HG03442 (cell line): ENCODE data around the gene RAB3GAP1.
"Not testable (repeated sequence)": the region's sequence is repeated elsewhere in the genome, so short reads cannot be mapped to it uniquely, and the experiment has no call there.

Experiments
- ATAC-seq: cut with Tn5 transposase; IDR thresholded peaks from one replicate; pipeline ENCODE4 v1.9.1; 2021; ENCODE audit warnings: mild to moderate bottlenecking, moderate library complexity; ENCODE audit not compliant: unreplicated experiment

RAB3GAP1 gene

GRCh38 chr2:135052997-135053474 lies 944 bp downstream of the RAB3GAP1 start:
- peak; percentile 27 for ATAC-seq

GRCh38 chr2:135055182-135055786 lies 3.2 kb downstream of the RAB3GAP1 start:
- ATAC-seq: no peak

- no peak for ATAC-seq
Measured at GRCh38 chr2:135056790-135057189, 4.7 kb downstream of the RAB3GAP1 start.

- ATAC-seq: no peak
Measured at GRCh38 chr2:135059577-135059976, 7.5 kb downstream of the RAB3GAP1 start.

GRCh38 chr2:135063210-135063609 lies 11.1 kb downstream of the RAB3GAP1 start:
- no peak for ATAC-seq

- ATAC-seq: no peak
Measured at GRCh38 chr2:135064149-135064548, 12.1 kb downstream of the RAB3GAP1 start.

GRCh38 chr2:135066710-135067109 lies 14.6 kb downstream of the RAB3GAP1 start:
- no peak for ATAC-seq

- ATAC-seq: no peak
Measured at GRCh38 chr2:135072125-135072997, 20.3 kb downstream of the RAB3GAP1 start.

GRCh38 chr2:135074216-135074615 lies 22.1 kb downstream of the RAB3GAP1 start:
- no peak for ATAC-seq

- no peak for ATAC-seq
Measured at GRCh38 chr2:135076556-135076955, 24.5 kb downstream of the RAB3GAP1 start.

GRCh38 chr2:135078417-135078816 lies 26.3 kb downstream of the RAB3GAP1 start:
- ATAC-seq: no peak

GRCh38 chr2:135086222-135086621 lies 34.1 kb downstream of the RAB3GAP1 start:
- ATAC-seq: no peak

- ATAC-seq: not testable (repeated sequence)
Measured at GRCh38 chr2:135089597-135089996, 37.5 kb downstream of the RAB3GAP1 start.

- no peak for ATAC-seq
Measured at GRCh38 chr2:135091681-135092080, 39.6 kb downstream of the RAB3GAP1 start.

- ATAC-seq: no peak
Measured at GRCh38 chr2:135093193-135093592, 41.1 kb downstream of the RAB3GAP1 start.

GRCh38 chr2:135093670-135094330 lies 41.7 kb downstream of the RAB3GAP1 start:
- no peak for ATAC-seq

- ATAC-seq: no peak
Measured at GRCh38 chr2:135094508-135094907, 42.4 kb downstream of the RAB3GAP1 start.

- no peak for ATAC-seq
Measured at GRCh38 chr2:135095591-135095990, 43.5 kb downstream of the RAB3GAP1 start.

GRCh38 chr2:135096665-135097446 lies 44.8 kb downstream of the RAB3GAP1 start:
- no peak for ATAC-seq

GRCh38 chr2:135097532-135098231 lies 45.6 kb downstream of the RAB3GAP1 start:
- no peak for ATAC-seq
